HL-60 (cell line): Measurements from ENCODE around the gene KCTD19.

Experiments
- DNase-seq, 2 experiments: peaks; one replicate each; pipeline ENCODE4 v3.0.0-alpha.2; 2010 to 2020; ENCODE audit warnings: low read depth in 1 of 2, low spot score in 1 of 2
- H3K27ac ChIP-seq: fragments of 250-450 bp; sonication (Bioruptor Pico); replicated peaks from 2 replicates; pipeline ENCODE4 v1.5.1; 2020; ENCODE audit warnings: mild to moderate bottlenecking, moderate library complexity
- H3K27me3 ChIP-seq: fragments of 250-450 bp; sonication (Bioruptor Pico); 2 replicates; pipeline ENCODE4 v1.5.1; 2021; ENCODE audit warnings: mild to moderate bottlenecking, moderate library complexity; ENCODE audit not compliant: insufficient read depth, poor library complexity, severe bottlenecking
- H3K4me3 ChIP-seq: replicated peaks from 2 replicates; pipeline ENCODE4 v1.5.1; 2011; ENCODE audit warnings: mild to moderate bottlenecking, control low read depth, low read length; ENCODE audit not compliant: insufficient read depth
- CTCF ChIP-seq: IDR thresholded peaks from one replicate; pipeline ENCODE4 v1.5.1; 2011; ENCODE audit warnings: low read length, control low read depth, inconsistent platforms; ENCODE audit not compliant: insufficient read depth
- GABPA ChIP-seq: IDR thresholded peaks from 2 replicates; pipeline ENCODE4 v1.6.1; 2012; ENCODE audit warnings: low read depth
- POLR2AphosphoS5 ChIP-seq: IDR thresholded peaks from 2 replicates; pipeline ENCODE4 v1.6.1; 2012; ENCODE audit warnings: low read depth
- REST ChIP-seq: IDR thresholded peaks from 2 replicates; pipeline ENCODE4 v1.6.1; 2012; ENCODE audit warnings: low read depth; ENCODE audit not compliant: insufficient replicate concordance
- SPI1 ChIP-seq: IDR thresholded peaks from 2 replicates; pipeline ENCODE4 v1.6.1; 2012; ENCODE audit warnings: low read depth, mild to moderate bottlenecking, borderline replicate concordance

KCTD19 gene

GRCh38 chr16:67270931-67271338, 55.6 kb downstream of the KCTD19 start:
- no peak overlapping the region for H3K4me3 ChIP-seq
- no peak for DNase-seq
- H3K27ac ChIP-seq, result no peak overlapping the region
- H3K27me3 ChIP-seq, result no peaks in the 10 kb centered on the region
- TF ChIP-seq REST, result no peak
- TF ChIP-seq CTCF, result no peak
- no peak for TF ChIP-seq SPI1
- no peak for TF ChIP-seq GABPA
- no peak; the same call in 1 of the 2 replicates for TF ChIP-seq POLR2AphosphoS5

GRCh38 chr16:67269766-67270165, 56.8 kb downstream of the KCTD19 start:
- TF ChIP-seq SPI1 (no peak), POLR2AphosphoS5 (no peak), REST (no peak), GABPA (no peak), CTCF (no peak)
- Histone ChIP-seq H3K27ac (no peak overlapping the region), H3K27me3 (peaks cover 3% of the 10 kb centered on the region), H3K4me3 (no peak overlapping the region)
- DNase-seq, result no peak

GRCh38 chr16:67268136-67268579, 58.4 kb downstream of the KCTD19 start:
- Histone ChIP-seq H3K27me3 (peaks cover 3% of the 10 kb centered on the region), H3K27ac (no peak overlapping the region), H3K4me3 (no peak overlapping the region)
- no peak for TF ChIP-seq REST
- no peak for TF ChIP-seq GABPA
- TF ChIP-seq POLR2AphosphoS5, result no peak
- no peak for TF ChIP-seq CTCF
- TF ChIP-seq SPI1, result no peak
- DNase-seq, result no peak
